Measurements from ENCODE around the gene SEPTIN7.

The SEPTIN7 gene

DNA sequence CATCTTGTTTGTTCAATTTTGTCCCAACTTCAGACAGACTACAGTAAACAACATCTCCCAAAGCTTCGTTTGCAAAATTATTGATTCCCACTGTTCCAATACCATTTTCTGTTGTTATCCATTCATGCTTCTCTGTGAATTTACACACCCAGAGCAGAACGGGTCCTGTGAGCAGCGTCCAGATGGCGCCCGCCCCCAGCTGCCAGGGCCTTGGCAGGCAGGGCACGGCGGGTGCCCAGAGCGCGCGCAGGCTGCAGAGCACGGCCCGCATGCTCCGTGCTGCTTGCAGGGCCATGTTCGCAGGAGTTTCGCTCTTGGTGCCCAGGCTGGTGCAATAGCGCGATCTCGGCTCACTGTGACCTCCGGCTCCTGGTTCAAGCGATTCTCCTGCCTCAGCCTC lies 32.5 kb upstream of the SEPTIN7 start:
- Histone ChIP-seq H3K4me1 (ENCODE audit: insufficient read depth, low read length) (no peaks in the 10 kb centered on the region), H3K4me2 (ENCODE audit: insufficient read depth, low read length) (no peak overlapping the region), H3K36me3 (ENCODE audit: insufficient read depth, low read length) (no peaks in the 10 kb centered on the region), H3K27me3 (ENCODE audit: insufficient read depth, low read length, poor library complexity) (no peaks in the 10 kb centered on the region), H2AFZ (ENCODE audit: low read depth, low read length) (no peak overlapping the region), H3K9me3 (ENCODE audit: insufficient read depth, low read length, severe bottlenecking) (no peaks in the 10 kb centered on the region), H3K4me3 (ENCODE audit: low read depth in 1 of 2, low read length in 2 of 2) (no peak overlapping the region), H4K20me1 (ENCODE audit: insufficient read depth, low read length) (no peaks in the 10 kb centered on the region), H3K9ac (ENCODE audit: low read depth, low read length) (no peak overlapping the region), H3K27ac (ENCODE audit: low read length) (no peak overlapping the region), H3K79me2 (ENCODE audit: insufficient read depth, low read length) (no peaks in the 10 kb centered on the region)
- DNase-seq: no peak
- ATAC-seq (ENCODE audit: insufficient read depth, low read depth): no peak
- TF ChIP-seq, protein P1, sequence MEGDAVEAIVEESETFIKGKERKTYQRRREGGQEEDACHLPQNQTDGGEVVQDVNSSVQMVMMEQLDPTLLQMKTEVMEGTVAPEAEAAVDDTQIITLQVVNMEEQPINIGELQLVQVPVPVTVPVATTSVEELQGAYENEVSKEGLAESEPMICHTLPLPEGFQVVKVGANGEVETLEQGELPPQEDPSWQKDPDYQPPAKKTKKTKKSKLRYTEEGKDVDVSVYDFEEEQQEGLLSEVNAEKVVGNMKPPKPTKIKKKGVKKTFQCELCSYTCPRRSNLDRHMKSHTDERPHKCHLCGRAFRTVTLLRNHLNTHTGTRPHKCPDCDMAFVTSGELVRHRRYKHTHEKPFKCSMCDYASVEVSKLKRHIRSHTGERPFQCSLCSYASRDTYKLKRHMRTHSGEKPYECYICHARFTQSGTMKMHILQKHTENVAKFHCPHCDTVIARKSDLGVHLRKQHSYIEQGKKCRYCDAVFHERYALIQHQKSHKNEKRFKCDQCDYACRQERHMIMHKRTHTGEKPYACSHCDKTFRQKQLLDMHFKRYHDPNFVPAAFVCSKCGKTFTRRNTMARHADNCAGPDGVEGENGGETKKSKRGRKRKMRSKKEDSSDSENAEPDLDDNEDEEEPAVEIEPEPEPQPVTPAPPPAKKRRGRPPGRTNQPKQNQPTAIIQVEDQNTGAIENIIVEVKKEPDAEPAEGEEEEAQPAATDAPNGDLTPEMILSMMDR (IDR thresholded peaks at IDR 0.05; ENCODE audit: borderline replicate concordance, extremely low read depth, low read length, poor library complexity, severe bottlenecking): no peak
- no peak for TF ChIP-seq EZH2 (IDR thresholded peaks at IDR 0.05; ENCODE audit: borderline replicate concordance, low read depth, low read length, severe bottlenecking)

DNA sequence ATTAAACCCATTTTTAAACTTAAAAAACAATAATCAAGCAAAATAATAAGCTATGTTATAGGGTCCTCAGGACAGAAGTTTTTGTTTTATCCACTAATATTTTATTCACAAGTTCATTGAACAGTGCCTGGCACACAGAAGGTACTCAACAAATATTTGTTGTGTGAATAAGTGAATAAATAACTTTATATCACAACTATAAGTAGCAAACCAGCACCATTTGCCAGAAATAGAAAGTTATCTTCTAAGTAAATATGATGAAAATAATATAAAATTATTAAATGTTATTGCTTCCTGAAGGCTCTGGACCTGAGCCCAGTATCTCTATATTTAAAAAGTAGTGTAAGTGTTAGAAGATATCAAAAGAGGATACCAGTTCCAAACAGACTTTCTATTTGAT lies 29.1 kb upstream of the SEPTIN7 start:
- Histone ChIP-seq H3K4me3 (ENCODE audit: low read depth in 1 of 2, low read length in 2 of 2) (no peak overlapping the region), H3K9me3 (ENCODE audit: insufficient read depth, low read length, severe bottlenecking) (no peaks in the 10 kb centered on the region), H4K20me1 (ENCODE audit: insufficient read depth, low read length) (no peaks in the 10 kb centered on the region), H3K4me2 (ENCODE audit: insufficient read depth, low read length) (no peak overlapping the region), H3K9ac (ENCODE audit: low read depth, low read length) (no peak overlapping the region), H3K36me3 (ENCODE audit: insufficient read depth, low read length) (no peaks in the 10 kb centered on the region), H3K4me1 (ENCODE audit: insufficient read depth, low read length) (no peaks in the 10 kb centered on the region), H3K27ac (ENCODE audit: low read length) (no peak overlapping the region), H3K27me3 (ENCODE audit: insufficient read depth, low read length, poor library complexity) (no peaks in the 10 kb centered on the region), H2AFZ (ENCODE audit: low read depth, low read length) (no peak overlapping the region), H3K79me2 (ENCODE audit: insufficient read depth, low read length) (no peaks in the 10 kb centered on the region)
- ATAC-seq (ENCODE audit: insufficient read depth, low read depth): no peak
- TF ChIP-seq EZH2 (IDR thresholded peaks at IDR 0.05; ENCODE audit: borderline replicate concordance, low read depth, low read length, severe bottlenecking): no peak
- TF ChIP-seq, protein P1 (IDR thresholded peaks at IDR 0.05; ENCODE audit: borderline replicate concordance, extremely low read depth, low read length, poor library complexity, severe bottlenecking): no peak
- no peak for DNase-seq

DNA sequence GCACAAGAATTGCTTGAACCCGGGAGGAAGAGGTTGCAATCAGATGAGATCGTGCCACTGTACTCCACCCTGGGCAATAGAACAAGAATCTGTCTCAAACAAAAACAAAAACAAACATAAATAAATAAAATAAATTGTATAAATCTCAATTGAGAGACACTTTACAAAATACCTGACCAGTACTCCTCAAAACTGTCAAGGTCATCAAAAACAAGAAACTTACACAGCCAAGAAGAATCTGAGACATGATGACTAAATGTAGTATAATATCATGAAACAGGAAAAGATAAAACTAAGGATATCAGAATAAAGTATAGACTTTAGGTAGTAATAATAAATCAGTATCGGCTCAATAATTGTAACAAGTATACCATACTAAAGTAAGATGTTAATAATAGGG lies 26.9 kb upstream of the SEPTIN7 start:
- Histone ChIP-seq H2AFZ (ENCODE audit: low read depth, low read length) (no peak overlapping the region), H4K20me1 (ENCODE audit: insufficient read depth, low read length) (no peaks in the 10 kb centered on the region), H3K4me3 (ENCODE audit: low read depth in 1 of 2, low read length in 2 of 2) (no peak overlapping the region), H3K4me2 (ENCODE audit: insufficient read depth, low read length) (no peak overlapping the region), H3K9me3 (ENCODE audit: insufficient read depth, low read length, severe bottlenecking) (no peaks in the 10 kb centered on the region), H3K36me3 (ENCODE audit: insufficient read depth, low read length) (no peaks in the 10 kb centered on the region), H3K27me3 (ENCODE audit: insufficient read depth, low read length, poor library complexity) (no peaks in the 10 kb centered on the region), H3K4me1 (ENCODE audit: insufficient read depth, low read length) (no peaks in the 10 kb centered on the region), H3K79me2 (ENCODE audit: insufficient read depth, low read length) (no peaks in the 10 kb centered on the region), H3K27ac (ENCODE audit: low read length) (no peak overlapping the region), H3K9ac (ENCODE audit: low read depth, low read length) (no peak overlapping the region)
- ATAC-seq (ENCODE audit: insufficient read depth, low read depth) (no peak), DNase-seq (no peak)
- TF ChIP-seq, protein P1 (IDR thresholded peaks at IDR 0.05; ENCODE audit: borderline replicate concordance, extremely low read depth, low read length, poor library complexity, severe bottlenecking): no peak
- no peak for TF ChIP-seq EZH2 (IDR thresholded peaks at IDR 0.05; ENCODE audit: borderline replicate concordance, low read depth, low read length, severe bottlenecking)

DNA sequence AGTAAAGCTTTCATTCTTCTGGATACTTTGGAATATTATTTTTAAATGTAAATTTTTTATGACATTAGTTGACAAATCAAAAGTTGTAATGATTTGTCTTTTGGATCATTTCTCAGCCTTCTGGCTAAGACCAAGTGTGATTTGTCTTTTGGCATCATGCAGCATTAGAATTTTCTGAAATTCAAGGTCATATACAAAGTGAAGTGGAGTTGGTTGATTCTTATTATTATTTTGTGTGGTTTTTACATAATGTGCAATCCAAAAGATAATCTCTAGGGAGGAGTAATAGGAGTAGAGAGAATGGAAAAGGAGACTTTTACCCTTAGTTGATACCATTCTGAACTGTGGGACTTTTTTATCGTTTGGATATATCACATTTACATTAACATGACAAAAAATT lies 24.2 kb upstream of the SEPTIN7 start:
- Histone ChIP-seq H4K20me1 (ENCODE audit: insufficient read depth, low read length) (no peaks in the 10 kb centered on the region), H3K27me3 (ENCODE audit: insufficient read depth, low read length, poor library complexity) (no peaks in the 10 kb centered on the region), H3K4me3 (ENCODE audit: low read depth in 1 of 2, low read length in 2 of 2) (no peak overlapping the region), H3K36me3 (ENCODE audit: insufficient read depth, low read length) (no peaks in the 10 kb centered on the region), H3K9me3 (ENCODE audit: insufficient read depth, low read length, severe bottlenecking) (no peaks in the 10 kb centered on the region), H2AFZ (ENCODE audit: low read depth, low read length) (no peak overlapping the region), H3K79me2 (ENCODE audit: insufficient read depth, low read length) (no peaks in the 10 kb centered on the region), H3K27ac (ENCODE audit: low read length) (no peak overlapping the region), H3K9ac (ENCODE audit: low read depth, low read length) (no peak overlapping the region), H3K4me1 (ENCODE audit: insufficient read depth, low read length) (no peaks in the 10 kb centered on the region), H3K4me2 (ENCODE audit: insufficient read depth, low read length) (no peak overlapping the region)
- ATAC-seq (ENCODE audit: insufficient read depth, low read depth) (no peak), DNase-seq (no peak)
- TF ChIP-seq, protein P1 (IDR thresholded peaks at IDR 0.05; ENCODE audit: borderline replicate concordance, extremely low read depth, low read length, poor library complexity, severe bottlenecking): no peak
- TF ChIP-seq EZH2 (IDR thresholded peaks at IDR 0.05; ENCODE audit: borderline replicate concordance, low read depth, low read length, severe bottlenecking): no peak
